Cardiac muscle cell (in vitro differentiated cells and primary cell): ENCODE data around the gene CAPN5. TPM values are rescaled to one million over a fixed set of nuclear protein-coding genes. Genes with fewer than 3 reads are reported as not detected.
A peak's percentile ranks its signal among the peaks of the same experiment; 100 is the strongest.

Experiments used
- DNase-seq, 2 donors: peaks; one replicate each; pipeline versions ENCODE4 v3.0.0 to v3.0.0-alpha.2; 2010 to 2017; ENCODE audit warnings: low read depth in 1 of 2, low spot score in 1 of 2
- H3K27ac ChIP-seq: fragments of 200-600 bp; sonication (generic); 2 replicates; pipeline ENCODE4 v1.5.1; 2016
- H3K27me3 ChIP-seq: fragments of 200-600 bp; sonication (generic); 2 replicates; pipeline ENCODE4 v1.6.0; 2016; ENCODE audit warnings: control low read depth
- H3K36me3 ChIP-seq: fragments of 200-600 bp; sonication (generic); 2 replicates; pipeline ENCODE4 v1.5.1; 2016; ENCODE audit warnings: control low read depth
- H3K4me1 ChIP-seq: fragments of 200-600 bp; sonication (generic); 2 replicates; pipeline ENCODE4 v1.8.1; 2017; ENCODE audit warnings: low read depth, mild to moderate bottlenecking, mixed run types
- H3K4me3 ChIP-seq: fragments of 200-600 bp; sonication (generic); 2 replicates; pipeline ENCODE4 v1.5.1; 2016; ENCODE audit warnings: mild to moderate bottlenecking
- H3K9me3 ChIP-seq: fragments of 200-600 bp; sonication (generic); 2 replicates; pipeline ENCODE4 v1.5.1; 2017; ENCODE audit warnings: low read depth, mild to moderate bottlenecking, control low read depth
- polyA plus RNA-seq: library from polyadenylated mRNA; unstranded; fragments of >200 nt; fragmentation: Nextera tagmentation; extraction: Ambion mirVana; gene quantifications from 2 replicates; pipeline ENCODE4 v1.2.1, GENCODE V29; 2016
- total RNA-seq: library from RNA; depleted of rRNA; stranded (reverse); fragments of >200 nt; gene quantifications from 2 replicates; pipeline ENCODE4 v1.2.3, GENCODE V29; 2016
- TF ChIP-seq, protein P1 (sequence below): IDR thresholded peaks from 2 replicates; pipeline ENCODE4 v1.5.1; 2012; ENCODE audit warnings: low read depth, mild to moderate bottlenecking, low read length

The CAPN5 gene
- total and polyA plus RNA-seq, 2 experiments from 2014 or later: 9.8 to 10.0 TPM

DNA sequence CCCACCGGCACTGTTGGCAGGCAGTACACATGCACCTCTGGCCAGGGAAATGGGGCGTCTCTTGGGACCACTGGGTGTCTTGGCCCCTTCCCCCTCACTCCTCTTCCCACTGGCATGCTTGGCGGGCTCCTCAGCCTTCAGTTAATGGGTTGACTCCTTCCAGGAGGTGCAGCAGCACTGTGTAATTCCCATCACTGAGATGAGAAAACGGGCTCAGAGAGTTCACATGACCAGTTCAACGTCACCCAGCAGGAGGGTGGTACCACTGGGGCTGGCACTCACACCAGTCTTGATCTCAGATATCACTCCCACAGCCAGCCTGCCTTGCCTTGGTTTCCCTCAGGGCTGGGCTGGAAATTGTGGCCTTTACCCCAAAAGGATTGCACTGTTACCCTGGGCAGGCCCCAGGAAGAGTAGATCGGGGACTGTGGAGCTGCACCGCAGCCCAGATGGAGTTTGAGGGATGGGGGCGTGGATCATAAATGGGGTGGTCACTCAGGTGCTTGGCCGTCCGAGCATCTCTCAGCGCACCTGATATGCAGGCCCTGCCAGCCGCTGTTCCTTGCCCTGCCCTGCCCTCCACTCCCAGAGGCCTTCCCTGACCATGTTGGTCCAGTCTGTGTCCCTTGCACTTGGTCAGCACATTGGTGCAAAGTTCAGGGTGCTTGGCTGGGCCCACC lies 16.9 kb downstream of the CAPN5 start:
- TF ChIP-seq, protein P1, sequence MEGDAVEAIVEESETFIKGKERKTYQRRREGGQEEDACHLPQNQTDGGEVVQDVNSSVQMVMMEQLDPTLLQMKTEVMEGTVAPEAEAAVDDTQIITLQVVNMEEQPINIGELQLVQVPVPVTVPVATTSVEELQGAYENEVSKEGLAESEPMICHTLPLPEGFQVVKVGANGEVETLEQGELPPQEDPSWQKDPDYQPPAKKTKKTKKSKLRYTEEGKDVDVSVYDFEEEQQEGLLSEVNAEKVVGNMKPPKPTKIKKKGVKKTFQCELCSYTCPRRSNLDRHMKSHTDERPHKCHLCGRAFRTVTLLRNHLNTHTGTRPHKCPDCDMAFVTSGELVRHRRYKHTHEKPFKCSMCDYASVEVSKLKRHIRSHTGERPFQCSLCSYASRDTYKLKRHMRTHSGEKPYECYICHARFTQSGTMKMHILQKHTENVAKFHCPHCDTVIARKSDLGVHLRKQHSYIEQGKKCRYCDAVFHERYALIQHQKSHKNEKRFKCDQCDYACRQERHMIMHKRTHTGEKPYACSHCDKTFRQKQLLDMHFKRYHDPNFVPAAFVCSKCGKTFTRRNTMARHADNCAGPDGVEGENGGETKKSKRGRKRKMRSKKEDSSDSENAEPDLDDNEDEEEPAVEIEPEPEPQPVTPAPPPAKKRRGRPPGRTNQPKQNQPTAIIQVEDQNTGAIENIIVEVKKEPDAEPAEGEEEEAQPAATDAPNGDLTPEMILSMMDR: no peak
- Histone ChIP-seq H3K4me1 (no peaks in the 10 kb centered on the region), H3K27me3 (no peaks in the 10 kb centered on the region), H3K36me3 (no peaks in the 10 kb centered on the region), H3K9me3 (no peaks in the 10 kb centered on the region), H3K4me3 (no peak overlapping the region), H3K27ac (no peak overlapping the region)
- no peak for DNase-seq

DNA sequence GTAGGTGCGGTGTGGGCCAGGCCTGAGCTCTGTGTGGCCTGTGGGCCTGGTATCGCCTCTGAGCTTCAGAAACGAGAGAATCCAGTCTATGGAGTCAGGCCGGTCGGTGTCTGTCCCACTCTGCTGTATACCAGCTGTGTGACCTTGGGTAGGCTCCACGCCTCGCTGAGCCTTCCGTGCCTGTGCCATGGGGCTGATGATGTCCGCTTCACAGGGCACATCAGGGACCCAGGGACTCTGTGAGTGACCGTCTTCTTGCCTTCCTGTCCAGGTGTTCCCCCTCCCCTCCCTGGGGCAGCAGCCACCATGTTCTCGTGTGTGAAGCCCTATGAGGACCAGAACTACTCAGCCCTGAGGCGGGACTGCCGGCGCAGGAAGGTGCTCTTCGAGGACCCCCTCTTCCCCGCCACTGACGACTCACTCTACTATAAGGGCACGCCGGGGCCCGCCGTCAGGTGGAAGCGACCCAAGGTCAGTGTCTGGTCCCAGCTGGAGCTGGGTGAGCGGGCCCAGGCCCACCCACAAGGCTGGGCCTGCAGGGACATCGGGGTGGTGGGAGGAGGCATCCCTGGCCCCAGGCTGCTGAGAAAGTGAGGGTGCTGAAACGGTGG lies 17.9 kb downstream of the CAPN5 start:
- DNase-seq: no peak
- H3K27ac ChIP-seq: no peak overlapping the region
- H3K4me1 ChIP-seq: no peaks in the 10 kb centered on the region
- no peaks in the 10 kb centered on the region for H3K27me3 ChIP-seq
- H3K36me3 ChIP-seq: no peaks in the 10 kb centered on the region
- H3K4me3 ChIP-seq: no peak overlapping the region
- H3K9me3 ChIP-seq: no peaks in the 10 kb centered on the region
- TF ChIP-seq, protein P1: no peak

DNA sequence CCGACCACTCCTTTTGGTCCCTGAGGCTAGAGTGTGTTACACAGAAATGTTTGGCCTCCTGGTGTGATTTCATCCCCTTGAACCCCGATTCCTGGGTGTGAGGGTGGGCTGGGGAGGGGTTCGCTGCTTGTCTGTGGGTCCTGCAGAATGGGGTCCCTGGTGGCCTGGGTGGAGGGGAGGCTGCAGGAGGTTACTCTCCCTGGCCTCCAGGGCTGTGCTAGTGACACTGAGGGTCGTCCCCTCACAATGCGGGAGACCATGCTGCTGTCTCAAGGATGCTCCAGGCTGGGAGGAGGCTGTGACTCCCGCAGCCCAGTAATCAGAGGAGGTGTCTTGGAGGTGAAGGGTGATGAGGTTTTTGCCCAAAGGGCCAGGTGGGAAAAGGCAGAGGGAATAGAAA lies 18.9 kb downstream of the CAPN5 start:
- no peaks in the 10 kb centered on the region for H3K36me3 ChIP-seq
- H3K27ac ChIP-seq: no peak overlapping the region
- DNase-seq: no peak
- no peaks in the 10 kb centered on the region for H3K27me3 ChIP-seq
- H3K4me1 ChIP-seq: no peaks in the 10 kb centered on the region
- H3K9me3 ChIP-seq: no peaks in the 10 kb centered on the region
- TF ChIP-seq, protein P1: no peak
- no peak overlapping the region for H3K4me3 ChIP-seq

DNA sequence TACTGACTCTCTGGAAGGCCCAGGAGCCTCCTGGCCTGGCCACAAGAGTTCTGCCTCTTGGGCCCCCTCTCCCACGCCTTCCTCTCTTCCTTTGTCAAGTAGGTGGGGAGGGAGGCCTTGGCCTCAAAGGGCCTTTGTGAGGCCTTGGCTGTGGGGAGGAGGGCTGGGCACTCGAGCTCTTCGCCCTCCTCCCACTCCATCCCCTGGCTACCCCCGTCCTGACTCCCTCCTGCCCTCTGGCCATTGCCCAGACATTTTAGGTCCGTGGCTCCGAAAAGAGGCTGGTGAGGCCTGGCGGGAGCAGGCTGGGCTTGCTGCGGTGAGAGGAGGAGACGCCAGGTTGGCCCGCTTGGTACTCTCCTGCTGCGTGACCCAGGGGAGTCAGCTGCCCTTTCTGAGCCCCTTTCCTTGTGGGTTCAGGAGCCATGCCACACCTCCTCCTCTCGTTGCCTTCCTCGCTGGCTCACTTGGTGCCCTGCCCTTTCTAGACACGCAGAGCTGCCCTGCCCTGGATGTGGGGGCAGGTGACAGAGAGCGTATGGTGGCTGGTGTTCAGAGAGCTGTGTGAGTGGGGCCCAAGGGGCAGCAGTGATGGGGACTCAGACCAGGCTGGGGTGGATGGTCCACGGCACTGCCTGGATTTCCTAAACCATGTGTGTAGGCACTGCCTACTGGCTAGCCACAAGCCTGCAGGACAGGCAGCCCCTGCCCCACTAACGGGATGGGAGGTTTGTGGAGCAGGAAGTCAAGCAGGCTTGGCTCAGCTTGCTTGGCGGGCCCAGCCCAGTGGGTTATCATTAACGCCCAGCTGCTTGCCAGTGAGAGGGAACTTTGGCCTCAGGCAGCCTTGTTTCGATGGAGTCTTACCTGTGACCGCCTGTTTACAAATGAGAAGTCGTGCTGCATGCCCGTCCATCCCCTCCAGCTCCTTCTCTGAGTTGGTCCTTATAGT lies 20.0 kb downstream of the CAPN5 start:
- peak in 1 of 2 donors; percentile 57 for DNase-seq
- Histone ChIP-seq H3K4me3 (no peak overlapping the region), H3K4me1 (no peaks in the 10 kb centered on the region), H3K27me3 (no peaks in the 10 kb centered on the region), H3K27ac (no peak overlapping the region), H3K9me3 (no peaks in the 10 kb centered on the region), H3K36me3 (no peaks in the 10 kb centered on the region)
- TF ChIP-seq, protein P1: no peak

DNA sequence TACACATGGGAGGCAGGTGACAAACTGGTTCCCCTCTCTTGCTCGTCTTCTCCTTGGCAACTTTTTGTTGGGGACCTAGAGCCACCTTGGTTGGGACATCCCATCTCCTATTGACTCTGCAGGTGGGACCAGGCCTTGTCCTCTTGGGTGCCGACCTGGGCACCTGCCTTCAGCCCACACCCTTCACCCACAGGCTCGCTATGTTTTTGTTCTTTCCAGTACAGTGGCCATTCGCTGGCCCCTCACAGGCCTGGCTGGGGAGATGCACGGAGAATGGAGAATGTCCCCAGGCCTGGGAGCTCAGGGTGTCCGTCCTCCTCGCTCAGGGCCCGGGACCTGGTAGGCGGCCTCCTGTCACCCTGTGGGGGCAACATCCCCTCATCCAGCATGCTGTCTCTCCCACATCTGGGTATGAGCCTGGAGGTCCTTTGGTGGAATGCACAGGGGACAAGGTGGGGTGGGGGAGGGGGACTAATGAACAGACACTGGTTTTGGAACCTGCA lies 21.0 kb downstream of the CAPN5 start:
- Histone ChIP-seq H3K27ac (no peak overlapping the region), H3K36me3 (no peaks in the 10 kb centered on the region), H3K4me3 (no peak overlapping the region), H3K9me3 (no peaks in the 10 kb centered on the region), H3K27me3 (no peaks in the 10 kb centered on the region), H3K4me1 (no peaks in the 10 kb centered on the region)
- DNase-seq: no peak
- TF ChIP-seq, protein P1: no peak
